Trophoblast cell (in vitro differentiated cells and primary cell): ENCODE results near the gene RAB9B.

Source experiments
- DNase-seq, 2 donors: peaks; one replicate each; pipeline ENCODE4 v3.0.0-alpha.2; 2016
- H2AFZ ChIP-seq: 2 replicates; pipeline ENCODE4 v1.6.1; 2013; ENCODE audit warnings: low read length, moderate library complexity, mild to moderate bottlenecking; ENCODE audit not compliant: insufficient read depth, poor library complexity
- H2AK5ac ChIP-seq: 2 replicates; pipeline ENCODE4 v1.6.1; 2013; ENCODE audit warnings: mild to moderate bottlenecking, low read length
- H2BK120ac ChIP-seq: 2 replicates; pipeline ENCODE4 v1.6.1; 2013; ENCODE audit warnings: low read length, mild to moderate bottlenecking, moderate library complexity; ENCODE audit not compliant: insufficient read depth, poor library complexity
- H2BK12ac ChIP-seq: 2 replicates; pipeline ENCODE4 v1.6.1; 2013; ENCODE audit warnings: mild to moderate bottlenecking, low read length, moderate library complexity
- H2BK5ac ChIP-seq: 2 replicates; pipeline ENCODE4 v1.6.1; 2013; ENCODE audit warnings: low read length, low read depth, moderate library complexity, mild to moderate bottlenecking; ENCODE audit not compliant: poor library complexity
- H3K14ac ChIP-seq: 2 replicates; pipeline ENCODE4 v1.6.1; 2013; ENCODE audit warnings: mild to moderate bottlenecking, low read length
- H3K18ac ChIP-seq: 2 replicates; pipeline ENCODE4 v1.6.1; 2013; ENCODE audit warnings: mild to moderate bottlenecking, low read length
- H3K23ac ChIP-seq: 2 replicates; pipeline ENCODE4 v1.6.1; 2013; ENCODE audit warnings: low read length
- H3K27ac ChIP-seq: 2 replicates; pipeline ENCODE4 v1.5.1; 2013; ENCODE audit warnings: low read depth, mild to moderate bottlenecking, inconsistent platforms, low read length, moderate library complexity
- H3K27me3 ChIP-seq: 2 replicates; pipeline ENCODE4 v1.6.1; 2013; ENCODE audit warnings: inconsistent platforms, mild to moderate bottlenecking, low read length, moderate library complexity; ENCODE audit not compliant: insufficient read depth
- H3K36me3 ChIP-seq, 2 experiments: 1 replicate in 1 of 2; 2 replicates in 1 of 2; pipeline ENCODE4 v1.6.1; 2013; ENCODE audit warnings: low read length in 2 of 2, mild to moderate bottlenecking in 2 of 2, moderate library complexity in 1 of 2; ENCODE audit not compliant: insufficient read depth in 2 of 2, control insufficient read depth in 1 of 2
- H3K4ac ChIP-seq: 2 replicates; pipeline ENCODE4 v1.6.1; 2013; ENCODE audit warnings: low read depth, mild to moderate bottlenecking, low read length, moderate library complexity
- H3K4me1 ChIP-seq, 2 experiments: 1 replicate in 1 of 2; 2 replicates in 1 of 2; pipeline ENCODE4 v1.6.1; 2013; ENCODE audit warnings: low read length in 2 of 2, mild to moderate bottlenecking in 2 of 2, moderate library complexity in 1 of 2; ENCODE audit not compliant: insufficient read depth in 2 of 2, control insufficient read depth in 1 of 2
- H3K4me2 ChIP-seq: 2 replicates; pipeline ENCODE4 v1.6.1; 2013; ENCODE audit warnings: inconsistent platforms, mild to moderate bottlenecking, low read length, moderate library complexity
- H3K4me3 ChIP-seq: 2 replicates; pipeline ENCODE4 v1.5.1; 2013; ENCODE audit warnings: mild to moderate bottlenecking, low read depth, low read length, inconsistent platforms
- H3K79me1 ChIP-seq: one replicate; pipeline ENCODE4 v1.6.1; 2013; ENCODE audit warnings: low read length
- H3K79me2 ChIP-seq: 2 replicates; pipeline ENCODE4 v1.6.1; 2013; ENCODE audit warnings: low read length, mild to moderate bottlenecking; ENCODE audit not compliant: control insufficient read depth, insufficient read depth, poor library complexity
- H3K9ac ChIP-seq: 2 replicates; pipeline ENCODE4 v1.6.1; 2013; ENCODE audit warnings: mild to moderate bottlenecking, low read length
- H3K9me3 ChIP-seq: 2 replicates; pipeline ENCODE4 v1.6.1; 2013; ENCODE audit warnings: low read depth, mild to moderate bottlenecking, control low read depth, inconsistent platforms, low read length; ENCODE audit not compliant: insufficient read depth
- H4K12ac ChIP-seq: 2 replicates; pipeline ENCODE4 v1.6.1; 2013; ENCODE audit warnings: low read depth, mild to moderate bottlenecking, low read length, moderate library complexity
- H4K8ac ChIP-seq: 2 replicates; pipeline ENCODE4 v1.6.1; 2013; ENCODE audit warnings: low read depth, mild to moderate bottlenecking, low read length, moderate library complexity
- H4K91ac ChIP-seq: one replicate; pipeline ENCODE4 v1.6.1; 2013; ENCODE audit warnings: low read depth, mild to moderate bottlenecking, low read length, moderate library complexity
- whole genome bisulfite sequencing: extraction: QIAGEN DNeasy Blood & Tissue Kit; methylation state at CpG from one replicate; pipeline ENCODE4 v1.1.7; 2013; ENCODE audit warnings: missing lambda C conversion rate; ENCODE audit not compliant: insufficient read length, insufficient coverage; ENCODE audit errors: extremely low coverage; 5-methylcytosine and 5-hydroxymethylcytosine counted together

The RAB9B gene

GRCh38 chrX:103847174-103847870 lies 15.3 kb upstream of the RAB9B start:
- no peak overlapping the region for H3K27ac ChIP-seq
- no peak overlapping the region for H2AFZ ChIP-seq
- no peak overlapping the region for H3K18ac ChIP-seq
- no peaks in the 10 kb centered on the region for H3K27me3 ChIP-seq
- no peak overlapping the region for H2AK5ac ChIP-seq
- H3K4me2 ChIP-seq, result no peak overlapping the region
- H3K23ac ChIP-seq, result no peak overlapping the region
- H3K79me2 ChIP-seq, result no peaks in the 10 kb centered on the region
- no peak overlapping the region for H4K8ac ChIP-seq
- no peak overlapping the region for H3K4me3 ChIP-seq
- no peaks in the 10 kb centered on the region for H3K36me3 ChIP-seq
- H3K4me1 ChIP-seq, result no peaks in the 10 kb centered on the region
- no peak overlapping the region for H3K9ac ChIP-seq
- no peaks in the 10 kb centered on the region for H3K79me1 ChIP-seq
- no peak overlapping the region for H4K12ac ChIP-seq
- no CpG with 5 or more reads among the region's 5 CpGs for WGBS
- no peaks in the 10 kb centered on the region for H3K9me3 ChIP-seq
- no peak overlapping the region for H2BK120ac ChIP-seq
- DNase-seq, result no peak
- no peak overlapping the region for H3K14ac ChIP-seq
- H4K91ac ChIP-seq, result no peak overlapping the region
- H2BK12ac ChIP-seq, result no peak overlapping the region
- H2BK5ac ChIP-seq, result no peak overlapping the region
- no peak overlapping the region for H3K4ac ChIP-seq

GRCh38 chrX:103846386-103846785 lies 14.3 kb upstream of the RAB9B start:
- H2AFZ ChIP-seq, result no peak overlapping the region
- H3K4me2 ChIP-seq, result no peak overlapping the region
- no peak overlapping the region for H3K27ac ChIP-seq
- no peak overlapping the region for H4K91ac ChIP-seq
- H3K79me2 ChIP-seq, result no peaks in the 10 kb centered on the region
- no peak overlapping the region for H4K8ac ChIP-seq
- no peak overlapping the region for H3K9ac ChIP-seq
- no peak overlapping the region for H2BK5ac ChIP-seq
- no peaks in the 10 kb centered on the region for H3K36me3 ChIP-seq
- H3K27me3 ChIP-seq, result no peaks in the 10 kb centered on the region
- H2BK120ac ChIP-seq, result no peak overlapping the region
- no peaks in the 10 kb centered on the region for H3K79me1 ChIP-seq
- no peak overlapping the region for H3K4ac ChIP-seq
- H3K23ac ChIP-seq, result no peak overlapping the region
- H3K18ac ChIP-seq, result no peak overlapping the region
- H4K12ac ChIP-seq, result no peak overlapping the region
- H3K4me3 ChIP-seq, result no peak overlapping the region
- no peak overlapping the region for H2BK12ac ChIP-seq
- H2AK5ac ChIP-seq, result no peak overlapping the region
- DNase-seq, result no peak
- H3K9me3 ChIP-seq, result no peaks in the 10 kb centered on the region
- H3K14ac ChIP-seq, result no peak overlapping the region
- no peaks in the 10 kb centered on the region for H3K4me1 ChIP-seq

- no peaks in the 10 kb centered on the region for H3K36me3 ChIP-seq
- no peak overlapping the region for H3K9ac ChIP-seq
- H3K79me2 ChIP-seq, result no peaks in the 10 kb centered on the region
- no peak overlapping the region for H4K8ac ChIP-seq
- H2BK12ac ChIP-seq, result no peak overlapping the region
- H3K4ac ChIP-seq, result no peak overlapping the region
- H3K23ac ChIP-seq, result no peak overlapping the region
- H3K27me3 ChIP-seq, result no peaks in the 10 kb centered on the region
- H3K18ac ChIP-seq, result no peak overlapping the region
- H2AK5ac ChIP-seq, result no peak overlapping the region
- H2BK5ac ChIP-seq, result no peak overlapping the region
- no peak overlapping the region for H4K91ac ChIP-seq
- no peak overlapping the region for H3K14ac ChIP-seq
- H3K4me2 ChIP-seq, result no peak overlapping the region
- no peak overlapping the region for H4K12ac ChIP-seq
- H3K27ac ChIP-seq, result no peak overlapping the region
- no peak overlapping the region for H3K4me3 ChIP-seq
- H2BK120ac ChIP-seq, result no peak overlapping the region
- no peaks in the 10 kb centered on the region for H3K79me1 ChIP-seq
- no peaks in the 10 kb centered on the region for H3K4me1 ChIP-seq
- no peaks in the 10 kb centered on the region for H3K9me3 ChIP-seq
- no CpG with 5 or more reads among the region's 4 CpGs for WGBS
- H2AFZ ChIP-seq, result no peak overlapping the region
- peak; percentile 40 to 76 for DNase-seq
Measured at GRCh38 chrX:103845165-103845653, 13.2 kb upstream of the RAB9B start.

- H2BK5ac ChIP-seq, result no peak overlapping the region
- H3K14ac ChIP-seq, result no peak overlapping the region
- no peak overlapping the region for H2AFZ ChIP-seq
- no peak overlapping the region for H3K4me2 ChIP-seq
- H4K12ac ChIP-seq, result no peak overlapping the region
- H4K91ac ChIP-seq, result no peak overlapping the region
- no peaks in the 10 kb centered on the region for H3K36me3 ChIP-seq
- no peaks in the 10 kb centered on the region for H3K9me3 ChIP-seq
- H2AK5ac ChIP-seq, result no peak overlapping the region
- no peak overlapping the region for H3K4ac ChIP-seq
- no peaks in the 10 kb centered on the region for H3K79me2 ChIP-seq
- no peak overlapping the region for H3K18ac ChIP-seq
- H3K27ac ChIP-seq, result no peak overlapping the region
- H2BK120ac ChIP-seq, result no peak overlapping the region
- no peak overlapping the region for H3K9ac ChIP-seq
- no peak overlapping the region for H3K4me3 ChIP-seq
- H3K23ac ChIP-seq, result no peak overlapping the region
- H4K8ac ChIP-seq, result no peak overlapping the region
- no peak overlapping the region for H2BK12ac ChIP-seq
- H3K4me1 ChIP-seq, result no peaks in the 10 kb centered on the region
- H3K27me3 ChIP-seq, result no peaks in the 10 kb centered on the region
- no CpG with 5 or more reads among the region's 1 CpG for WGBS
- H3K79me1 ChIP-seq, result no peaks in the 10 kb centered on the region
- DNase-seq, result no peak
Measured at GRCh38 chrX:103839404-103839803, 7.3 kb upstream of the RAB9B start.
